Transverse colon (tissue), 4 donors: ENCODE results near the gene PTPRJ.

Experiments used
- EP300 ChIP-seq: sonication (generic); formaldehyde crosslinking; IDR thresholded peaks from one replicate; pipeline ENCODE4 v1.6.1; 2017; ENCODE audit warnings: antibody characterized with exemption, low read depth
- POLR2A ChIP-seq: fragments of 450-650 bp; IDR thresholded peaks from one replicate; pipeline ENCODE4 v1.6.1; 2016; ENCODE audit warnings: antibody characterized with exemption, mild to moderate bottlenecking, moderate library complexity
- POLR2AphosphoS5 ChIP-seq, 3 donors: sonication (generic); formaldehyde crosslinking; IDR thresholded peaks; one replicate each; pipeline ENCODE4 v1.6.1; 2016; ENCODE audit warnings: antibody characterized with exemption in 3 of 3
- TF ChIP-seq, protein P1 (sequence below), 5 experiments: fragments of 200-600 bp in 3 of 5; fragments of 450-650 bp in 2 of 5; sonication (generic) in 3 of 5; IDR thresholded peaks; 1 replicate in 2 of 5; 2 replicates in 3 of 5; pipeline ENCODE4 v1.5.1; 2016 to 2017; ENCODE audit warnings: antibody characterized with exemption in 5 of 5, inconsistent platforms in 3 of 5, mild to moderate bottlenecking in 2 of 5, moderate library complexity in 1 of 5

- TF ChIP-seq, protein P1, sequence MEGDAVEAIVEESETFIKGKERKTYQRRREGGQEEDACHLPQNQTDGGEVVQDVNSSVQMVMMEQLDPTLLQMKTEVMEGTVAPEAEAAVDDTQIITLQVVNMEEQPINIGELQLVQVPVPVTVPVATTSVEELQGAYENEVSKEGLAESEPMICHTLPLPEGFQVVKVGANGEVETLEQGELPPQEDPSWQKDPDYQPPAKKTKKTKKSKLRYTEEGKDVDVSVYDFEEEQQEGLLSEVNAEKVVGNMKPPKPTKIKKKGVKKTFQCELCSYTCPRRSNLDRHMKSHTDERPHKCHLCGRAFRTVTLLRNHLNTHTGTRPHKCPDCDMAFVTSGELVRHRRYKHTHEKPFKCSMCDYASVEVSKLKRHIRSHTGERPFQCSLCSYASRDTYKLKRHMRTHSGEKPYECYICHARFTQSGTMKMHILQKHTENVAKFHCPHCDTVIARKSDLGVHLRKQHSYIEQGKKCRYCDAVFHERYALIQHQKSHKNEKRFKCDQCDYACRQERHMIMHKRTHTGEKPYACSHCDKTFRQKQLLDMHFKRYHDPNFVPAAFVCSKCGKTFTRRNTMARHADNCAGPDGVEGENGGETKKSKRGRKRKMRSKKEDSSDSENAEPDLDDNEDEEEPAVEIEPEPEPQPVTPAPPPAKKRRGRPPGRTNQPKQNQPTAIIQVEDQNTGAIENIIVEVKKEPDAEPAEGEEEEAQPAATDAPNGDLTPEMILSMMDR (IDR thresholded peaks at IDR 0.05): no peak
- no peak for TF ChIP-seq POLR2A
- no peak for TF ChIP-seq EP300
- TF ChIP-seq POLR2AphosphoS5 (IDR thresholded peaks at IDR 0.05): no peak
These were observed 197.3 kb downstream of the PTPRJ start for GRCh38 chr11:48177661-48178060.
